ENCODE results near the gene SCRN2. TPM values are rescaled to one million over a fixed set of nuclear protein-coding genes. Genes with fewer than 3 reads are reported as not detected.

The SCRN2 gene
- total and polyA plus RNA-seq, 2 of the 8 experiments (the other 6 are each of a cell fraction or from before 2014, with no cell fraction given), result 24.4 to 42.3 TPM

DNA sequence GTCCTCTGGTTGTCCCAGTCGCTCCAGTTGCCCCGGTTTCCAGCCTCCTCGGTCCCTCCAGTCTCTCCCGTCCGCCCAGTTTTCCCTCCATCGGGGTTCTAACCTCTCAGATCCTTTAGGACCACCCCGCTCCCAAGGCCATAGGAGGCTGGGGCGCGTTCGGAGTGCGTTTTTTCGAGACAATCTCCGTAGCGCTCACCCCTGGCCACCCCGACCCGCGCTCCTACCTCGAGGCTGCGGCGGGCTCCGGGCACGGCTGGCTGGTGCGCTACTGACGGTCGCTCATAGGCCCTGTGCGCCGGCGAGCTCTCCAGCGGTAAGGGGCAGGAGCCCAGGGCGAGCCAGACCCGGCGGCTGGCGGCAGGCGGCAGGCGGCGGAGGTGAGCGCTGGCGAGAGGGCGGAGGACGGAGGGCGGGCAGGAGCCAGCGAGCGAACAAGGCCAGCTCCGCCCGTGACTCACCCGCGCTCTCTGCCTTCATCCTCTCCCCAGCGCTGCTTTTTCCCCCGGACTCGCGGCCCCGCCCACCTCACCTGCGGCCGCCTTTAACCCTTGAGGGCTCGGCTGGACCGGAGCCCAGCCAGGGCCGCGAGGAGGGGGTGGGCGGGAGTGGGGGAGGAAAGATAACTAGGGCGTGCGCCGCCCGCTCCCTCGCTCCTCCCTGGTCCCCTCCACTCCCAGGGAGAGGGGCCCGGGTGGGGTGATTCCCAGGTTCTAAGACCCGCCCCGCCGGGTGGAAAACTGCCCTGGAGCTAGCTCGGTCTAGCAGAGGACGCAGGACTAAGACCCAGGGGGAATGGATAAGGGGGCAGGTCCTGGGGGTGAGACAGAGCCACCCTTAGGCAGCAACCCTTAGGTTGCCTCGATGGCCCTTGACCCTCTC, 9.9 kb upstream of the SCRN2 start, which contains the start of gene SP6:
TSS of gene SP6 (minus strand) at position 472 of the 882 bp plus-strand sequence. CDS start 2,734 bp downstream, outside the sequence.
- Histone ChIP-seq H3K79me2 (ENCODE audit: control insufficient read depth in 1 of 2, insufficient read depth in 2 of 2, low read length in 2 of 2) (no peaks in the 10 kb centered on the region), H4K8ac (ENCODE audit: extremely low read depth, insufficient read depth, low read length) (peak within 1 kb of the TSS; percentile 74), H3K18ac (ENCODE audit: extremely low read depth, low read length) (peak within 1 kb of the TSS; percentile 60), H3K23ac (ENCODE audit: insufficient read length) (no peak within 1 kb of the TSS), H3K4me3 (ENCODE audit: extremely low read depth in 1 of 4, insufficient read depth in 2 of 4, low read depth in 3 of 4, low read length in 4 of 4) (peak within 1 kb of the TSS; percentile 39 to 67 (median 63)), H3K14ac (ENCODE audit: insufficient read length) (no peak within 1 kb of the TSS), H2AFZ (ENCODE audit: low read length) (no peak within 1 kb of the TSS; the same call in 1 of the 2 replicates), H3K27ac (ENCODE audit: low read depth, low read length) (no peak within 1 kb of the TSS), H3K4me2 (ENCODE audit: insufficient read depth in 1 of 2, low read depth in 2 of 2, low read length in 2 of 2) (peak within 1 kb of the TSS; percentile 95 to 99), H2BK120ac (replicated peaks; ENCODE audit: low read depth, low read length) (no peak within 1 kb of the TSS), H3K79me1 (ENCODE audit: low read depth, low read length) (no peaks in the 10 kb centered on the region), H4K91ac (replicated peaks; ENCODE audit: insufficient read length, low read length) (no peak within 1 kb of the TSS), H2BK20ac (ENCODE audit: low read length) (no peak within 1 kb of the TSS), H3K56ac (replicated peaks; ENCODE audit: insufficient read length, low read depth, low read length) (no peak within 1 kb of the TSS), H3K23me2 (ENCODE audit: low read depth, low read length) (peaks cover 23% of the 10 kb centered on the region), H4K20me1 (replicated peaks in 1 of 2; ENCODE audit: control insufficient read depth in 1 of 2, insufficient read depth in 2 of 2, low read length in 2 of 2) (peaks cover 3 to 5% of the 10 kb centered on the region in 2 experiments), H2BK15ac (ENCODE audit: low read length) (peak within 1 kb of the TSS; percentile 40; the same call in 1 of the 2 replicates), H3K4me1 (replicated peaks in 1 of 4; ENCODE audit: control insufficient read depth in 3 of 4, insufficient read depth in 4 of 4, low read length in 3 of 4) (peaks cover 4 to 26% (median 15%) of the 10 kb centered on the region in 4 experiments), H3K9me3 (ENCODE audit: insufficient read depth in 2 of 2, low read depth in 1 of 2, low read length in 1 of 2) (no peaks in the 10 kb centered on the region), H2BK5ac (ENCODE audit: low read depth, low read length) (peak within 1 kb of the TSS; percentile 52; the same call in 1 of the 2 replicates), H2AK5ac (ENCODE audit: low read depth, low read length) (no peak within 1 kb of the TSS; the same call in 1 of the 2 replicates), H2BK12ac (ENCODE audit: low read depth, low read length) (peak within 1 kb of the TSS; percentile 68; the same call in 1 of the 2 replicates), H3K9ac (replicated peaks in 1 of 4; ENCODE audit: extremely low read depth in 1 of 4, low read depth in 3 of 4, low read length in 3 of 4) (peak within 1 kb of the TSS in 3 of 4 experiments; percentile 29 to 45 (median 38); a peak in 3 of 7 replicates), H4K5ac (ENCODE audit: insufficient read length, low read depth, low read length) (no peak within 1 kb of the TSS), H3K27me3 (replicated peaks in 1 of 4; ENCODE audit: control insufficient read depth in 3 of 4, extremely low read depth in 1 of 4, insufficient read depth in 3 of 4, low read length in 3 of 4) (peaks cover 63 to 92% (median 86%) of the 10 kb centered on the region in 4 experiments), H3K4ac (replicated peaks; ENCODE audit: insufficient read length, low read depth, low read length) (no peak within 1 kb of the TSS), H3K36me3 (ENCODE audit: control insufficient read depth in 2 of 4, insufficient read depth in 4 of 4, low read length in 3 of 4) (no peaks in the 10 kb centered on the region)
- ChIA-PET POLR2A (ENCODE audit: partially characterized antibody) (interaction anchor here (0.6 to 12.4 kb wide), 10 partner anchors 10 to 157 kb away, joined by 3 to 134 read pairs (median 4); partner anchors contain the start of genes LRRC46, MRPL10, SCRN2 and SP2), CTCF (ENCODE audit: partially characterized antibody) (interaction anchor here (15.3 to 33.0 kb wide), 5 partner anchors 5 to 98 kb away, joined by 246 to 1206 read pairs (median 373); partner anchors contain the start of genes PNPO, PRR15L, SCRN2 and SP2)
- no peak for FAIRE-seq
- WGBS, 2 experiments (ENCODE audit: extremely low coverage in 1 of 2, insufficient coverage in 1 of 2, insufficient read length in 1 of 2, insufficient replicate concordance in 2 of 2, low coverage in 1 of 2, low lambda C conversion rate in 2 of 2, missing lambda C conversion rate in 1 of 2), result 1% methylated on average over 37 of the region's 71 CpGs; no CpG with 5 or more reads in 1 of the 2 experiments
- DNase-seq (ENCODE audit: low read depth in 1 of 2, low spot score in 2 of 2), result peak in 1 of 2 experiments; percentile 91
- TF ChIP-seq POLR2A (IDR thresholded peaks at IDR 0.05; ENCODE audit: control extremely low read depth in 1 of 2, low read depth in 2 of 2, low read length in 2 of 2) (peak in 1 of 2 experiments; percentile 70; a peak in 2 of 3 replicates), TEAD4 (IDR thresholded peaks at IDR 0.05; ENCODE audit: low read depth, low read length) (no peak), KDM1A (IDR thresholded peaks at IDR 0.05; ENCODE audit: borderline replicate concordance, low read length) (no peak), JUND (IDR thresholded peaks at IDR 0.05; ENCODE audit: low read length) (0 out of 2 replicates have a peak, but pooled peaks have one; percentile 28), RBBP5 (IDR thresholded peaks at IDR 0.05; ENCODE audit: borderline replicate concordance, low read depth, low read length) (peak; percentile 30; the same call in 1 of the 2 replicates), EZH2 (IDR thresholded peaks at IDR 0.05; ENCODE audit: low read depth, low read length, severe bottlenecking) (peak; percentile 3), GABPA (IDR thresholded peaks at IDR 0.05; ENCODE audit: borderline replicate concordance, insufficient read depth, low read length) (0 out of 2 replicates have a peak, but pooled peaks have one; percentile 24), GTF2F1 (IDR thresholded peaks at IDR 0.05; ENCODE audit: borderline replicate concordance, low read depth, low read length) (no peak), JUN (IDR thresholded peaks at IDR 0.05; ENCODE audit: low read depth, low read length) (no peak)
- TF ChIP-seq, protein P1, sequence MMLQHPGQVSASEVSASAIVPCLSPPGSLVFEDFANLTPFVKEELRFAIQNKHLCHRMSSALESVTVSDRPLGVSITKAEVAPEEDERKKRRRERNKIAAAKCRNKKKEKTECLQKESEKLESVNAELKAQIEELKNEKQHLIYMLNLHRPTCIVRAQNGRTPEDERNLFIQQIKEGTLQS (IDR thresholded peaks at IDR 0.05; ENCODE audit: insufficient read depth, low read depth, low read length), result no peak

Data from H1 (cell line).